Large intestine (tissue), 3 donors: ENCODE measurements around the gene TUBA3E. TPM values are rescaled to one million over a fixed set of nuclear protein-coding genes. Genes with fewer than 3 reads are reported as not detected.
"Not testable (repeated sequence)": the region's sequence is repeated elsewhere in the genome, so short reads cannot be mapped to it uniquely, and the experiment has no call there.

Experiments
- DNase-seq, 2 donors: peaks; one replicate each; pipeline versions ENCODE4 v3.0.0 to v3.0.0-alpha.2; 2013
- H3K27ac ChIP-seq: one replicate; pipeline ENCODE4 v1.5.1; 2013; ENCODE audit warnings: low read length
- H3K27me3 ChIP-seq: 2 replicates; pipeline ENCODE4 v1.6.1; 2013; ENCODE audit warnings: low read length; ENCODE audit not compliant: control insufficient read depth, insufficient read depth
- H3K36me3 ChIP-seq: 2 replicates; pipeline ENCODE4 v1.6.1; 2013; ENCODE audit warnings: low read length; ENCODE audit not compliant: control insufficient read depth, insufficient read depth
- H3K4me1 ChIP-seq: one replicate; pipeline ENCODE4 v1.6.1; 2013; ENCODE audit warnings: low read length; ENCODE audit not compliant: control insufficient read depth, insufficient read depth
- H3K4me3 ChIP-seq: one replicate; pipeline ENCODE4 v1.5.1; 2013; ENCODE audit warnings: low read length
- H3K9me3 ChIP-seq: one replicate; pipeline ENCODE4 v1.6.1; 2013; ENCODE audit warnings: mild to moderate bottlenecking, low read depth, low read length, moderate library complexity; ENCODE audit not compliant: control insufficient read depth
- WGBS: methylation state at CpG from one replicate; pipeline ENCODE4 v1.1.5; 2013; ENCODE audit warnings: low lambda C conversion rate; ENCODE audit not compliant: insufficient coverage; 5-methylcytosine and 5-hydroxymethylcytosine counted together
- polyA plus RNA-seq: library from polyadenylated mRNA; unstranded; fragments of 120-200 nt; gene quantifications from one replicate; pipeline ENCODE4 v1.2.1, GENCODE V29; 2013

Gene TUBA3E
- polyA plus RNA-seq, 1 donor: 0.09 TPM

GRCh38 chr2:130182826-130183511 is 15.3 kb downstream of the TUBA3E start:
- Histone ChIP-seq H3K4me3 (peak overlapping the region; percentile 36), H3K27ac (peak overlapping the region; percentile 21), H3K4me1 (peaks cover 20% of the 10 kb centered on the region)
- peak; percentile 5 to 39 for DNase-seq
- WGBS: no CpG with 5 or more reads among the region's 23 CpGs
- H3K36me3 ChIP-seq, H3K27me3 ChIP-seq, H3K9me3 ChIP-seq: not testable (repeated sequence)

- H3K27me3 ChIP-seq, H3K9me3 ChIP-seq, H3K36me3 ChIP-seq: not testable (repeated sequence)
- Histone ChIP-seq H3K27ac (peak within 1 kb of the TSS; percentile 88), H3K4me3 (peak within 1 kb of the TSS; percentile 86), H3K4me1 (peaks cover 20% of the 10 kb centered on the region)
- WGBS: no CpG with 5 or more reads among the region's 86 CpGs
- peak; percentile 83 to 90 for DNase-seq
Observed at GRCh38 chr2:130181880-130182682, 16.2 kb downstream of the TUBA3E start, which contains the start of gene MZT2B. MZT2B (plus strand) TSS chr2:130182262; CDS start chr2:130182283, 21 bp downstream.

DNA sequence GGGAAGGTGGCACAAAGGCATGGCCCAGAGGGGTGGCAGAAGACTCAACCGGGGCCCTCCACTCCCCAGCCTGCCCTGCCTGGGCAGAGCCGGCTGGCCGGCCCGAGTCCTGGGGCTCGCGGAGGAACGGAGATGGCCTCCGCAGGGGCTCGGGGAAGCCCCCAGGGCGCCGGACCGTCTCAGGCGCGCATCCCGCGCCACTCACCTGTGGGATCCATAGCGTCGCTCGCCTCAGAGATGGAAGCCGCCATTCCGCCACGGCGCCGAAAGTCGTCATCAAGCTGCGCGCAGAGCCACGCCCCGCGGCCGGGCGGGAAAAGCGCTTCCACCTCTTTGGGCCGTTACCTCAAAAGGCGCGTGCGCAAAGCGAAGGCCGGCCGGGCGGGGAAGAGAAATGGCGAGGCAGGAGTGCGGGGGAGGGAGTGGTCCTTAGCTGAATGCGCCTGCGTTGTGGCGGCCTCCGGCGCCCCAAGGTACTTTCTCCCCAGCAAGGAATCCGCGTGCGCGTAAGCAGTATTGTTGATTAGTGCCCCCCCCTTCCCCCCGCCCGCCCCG is 16.8 kb downstream of the TUBA3E start, which contains the start of gene SMPD4:
Gene SMPD4, minus strand, starts transcription at position 278 of the 555 bp plus-strand sequence. CDS start 5,010 bp downstream, outside the sequence.
- H3K27ac ChIP-seq: peak within 1 kb of the TSS; percentile 88
- peak; percentile 97 for DNase-seq
- WGBS: no CpG with 5 or more reads among the region's 55 CpGs

GRCh38 chr2:130180404-130181324 is 17.6 kb downstream of the TUBA3E start:
- not testable (repeated sequence) for H3K36me3 ChIP-seq, H3K9me3 ChIP-seq, H3K27me3 ChIP-seq
- peaks cover 20% of the 10 kb centered on the region for H3K4me1 ChIP-seq
- peak in 1 of 2 donors; percentile 9 for DNase-seq
- H3K4me3 ChIP-seq: peak overlapping the region; percentile 86
- peak overlapping the region; percentile 68 for H3K27ac ChIP-seq
- 20% methylated on average over 3 of the region's 38 CpGs for WGBS

More for the DNA sequence above, 16.8 kb downstream of the TUBA3E start, which contains the start of gene SMPD4:
- H3K4me1 ChIP-seq: peaks cover 20% of the 10 kb centered on the region
- H3K27me3 ChIP-seq: no peaks in the 10 kb centered on the region
- H3K9me3 ChIP-seq: no peaks in the 10 kb centered on the region
- H3K4me3 ChIP-seq: peak within 1 kb of the TSS; percentile 86
- peaks cover 4% of the 10 kb centered on the region for H3K36me3 ChIP-seq

DNA sequence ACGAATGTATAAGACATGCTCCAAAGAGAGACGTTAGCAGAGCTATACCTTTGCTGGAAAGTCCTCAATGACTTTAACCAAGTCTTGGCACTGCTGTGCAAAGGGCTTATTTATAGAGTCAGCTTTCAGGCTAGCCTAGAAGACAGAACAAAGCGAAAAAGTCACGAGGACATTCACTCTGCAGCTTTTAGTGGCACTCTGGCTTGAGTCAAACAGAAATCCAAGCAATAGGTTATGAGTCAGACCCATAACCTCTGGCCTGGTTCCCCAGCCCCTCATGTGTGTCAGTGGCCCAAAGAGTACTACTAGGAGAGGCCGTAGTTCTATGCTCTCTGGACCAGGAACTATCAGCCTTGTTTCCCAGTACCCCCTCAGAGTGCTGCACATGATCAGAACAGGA is 23.4 kb downstream of the TUBA3E start:
- H3K27ac ChIP-seq, H3K4me3 ChIP-seq, H3K9me3 ChIP-seq, H3K27me3 ChIP-seq, H3K4me1 ChIP-seq, DNase-seq: not testable (repeated sequence)
- WGBS: 80% methylated on average over 1 of the region's 5 CpGs
- H3K36me3 ChIP-seq: peaks cover 32% of the 10 kb centered on the region

DNA sequence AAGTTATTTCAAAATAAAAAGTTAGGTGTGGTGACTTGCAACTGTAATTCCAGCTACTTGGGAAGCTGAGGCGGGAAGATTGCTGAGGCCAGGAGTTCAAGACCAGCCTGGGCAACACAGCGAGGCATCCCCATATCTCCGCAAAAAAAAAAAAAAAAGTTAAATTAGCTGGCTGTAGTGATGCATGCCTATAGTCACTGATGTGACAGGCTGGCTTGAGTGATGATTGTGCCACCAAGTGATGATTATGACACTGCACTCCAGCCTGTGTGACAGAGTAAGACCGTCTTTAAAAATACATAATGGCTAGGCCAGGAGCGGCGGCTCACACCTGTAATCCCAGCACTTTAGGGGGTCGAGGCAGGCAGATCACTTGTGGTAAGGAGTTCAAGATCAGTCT is 28.3 kb downstream of the TUBA3E start:
- no peak overlapping the region for H3K4me3 ChIP-seq
- H3K9me3 ChIP-seq: no peaks in the 10 kb centered on the region
- H3K27ac ChIP-seq: no peak overlapping the region
- H3K27me3 ChIP-seq: no peaks in the 10 kb centered on the region
- peaks cover 54% of the 10 kb centered on the region for H3K36me3 ChIP-seq
- H3K4me1 ChIP-seq: no peaks in the 10 kb centered on the region
- no CpG with 5 or more reads among the region's 7 CpGs for WGBS
- DNase-seq: no peak

- H3K4me3 ChIP-seq, H3K27me3 ChIP-seq, DNase-seq, H3K27ac ChIP-seq, H3K9me3 ChIP-seq, H3K4me1 ChIP-seq: not testable (repeated sequence)
- no CpG with 5 or more reads among the region's 3 CpGs for WGBS
- peaks cover 60% of the 10 kb centered on the region for H3K36me3 ChIP-seq
Observed at GRCh38 chr2:130169163-130169562, 29.1 kb downstream of the TUBA3E start.

- H3K9me3 ChIP-seq, H3K27ac ChIP-seq, H3K4me3 ChIP-seq, H3K4me1 ChIP-seq, H3K27me3 ChIP-seq, DNase-seq: not testable (repeated sequence)
- H3K36me3 ChIP-seq: peaks cover 54% of the 10 kb centered on the region
- 79% methylated on average over 2 of the region's 3 CpGs for WGBS
Observed at GRCh38 chr2:130166611-130167010, 31.6 kb downstream of the TUBA3E start.

DNA sequence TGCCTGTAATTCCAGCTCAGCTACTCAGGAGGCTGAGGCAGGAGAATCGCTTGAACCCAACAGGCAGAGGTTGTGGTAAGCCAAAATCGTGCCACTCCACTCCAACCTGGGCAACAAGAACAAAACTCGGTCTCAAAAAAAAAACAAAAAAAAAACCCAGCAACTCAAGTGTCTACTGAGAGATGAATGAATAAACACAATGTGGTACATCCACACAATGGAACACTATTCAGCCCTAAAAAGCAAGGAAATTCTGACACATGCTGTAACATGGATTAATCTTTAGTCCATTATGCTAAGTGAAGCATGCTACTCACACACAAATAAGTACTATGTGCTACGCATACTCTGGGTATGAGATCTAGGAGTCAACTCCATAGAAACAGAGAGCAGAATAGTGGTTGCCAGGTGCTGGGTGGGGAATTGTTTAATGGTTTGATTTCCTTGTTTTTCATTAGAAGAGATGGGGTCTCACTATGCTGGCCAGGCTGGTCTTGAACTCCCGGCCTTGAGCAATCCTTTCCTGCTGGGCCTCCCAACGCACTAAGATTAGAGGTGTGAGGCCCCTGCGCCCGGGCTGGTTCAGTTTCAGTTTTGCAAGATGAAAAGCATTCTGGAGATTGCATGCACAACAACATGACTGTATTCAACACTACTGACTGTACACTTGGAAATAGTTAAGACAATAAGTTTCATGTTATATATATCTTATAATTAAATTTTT is 32.8 kb downstream of the TUBA3E start:
- Histone ChIP-seq H3K36me3 (peaks cover 50% of the 10 kb centered on the region), H3K4me3 (no peak overlapping the region), H3K9me3 (no peaks in the 10 kb centered on the region), H3K27me3 (no peaks in the 10 kb centered on the region), H3K27ac (no peak overlapping the region), H3K4me1 (no peaks in the 10 kb centered on the region)
- whole genome bisulfite sequencing: 100% methylated on average over 2 of the region's 8 CpGs
- no peak for DNase-seq
